OCI-LY3 (cell line): ENCODE measurements around the gene FAM3A.

Experiments used
- EZH2phosphoT487 ChIP-seq: fragments of 200-600 bp; shearing (Covaris generic); IDR thresholded peaks from 2 replicates; pipeline ENCODE4 v1.6.1; 2018; ENCODE audit warnings: antibody characterized with exemption, mixed run types, low read depth
- TF ChIP-seq, protein P1 (sequence below): fragments of 200-600, 300-600 bp; sonication (generic); IDR thresholded peaks from 2 replicates; pipeline ENCODE4 v1.5.1; 2014; ENCODE audit warnings: antibody characterized with exemption, low read length, low read depth

- TF ChIP-seq, protein P1, sequence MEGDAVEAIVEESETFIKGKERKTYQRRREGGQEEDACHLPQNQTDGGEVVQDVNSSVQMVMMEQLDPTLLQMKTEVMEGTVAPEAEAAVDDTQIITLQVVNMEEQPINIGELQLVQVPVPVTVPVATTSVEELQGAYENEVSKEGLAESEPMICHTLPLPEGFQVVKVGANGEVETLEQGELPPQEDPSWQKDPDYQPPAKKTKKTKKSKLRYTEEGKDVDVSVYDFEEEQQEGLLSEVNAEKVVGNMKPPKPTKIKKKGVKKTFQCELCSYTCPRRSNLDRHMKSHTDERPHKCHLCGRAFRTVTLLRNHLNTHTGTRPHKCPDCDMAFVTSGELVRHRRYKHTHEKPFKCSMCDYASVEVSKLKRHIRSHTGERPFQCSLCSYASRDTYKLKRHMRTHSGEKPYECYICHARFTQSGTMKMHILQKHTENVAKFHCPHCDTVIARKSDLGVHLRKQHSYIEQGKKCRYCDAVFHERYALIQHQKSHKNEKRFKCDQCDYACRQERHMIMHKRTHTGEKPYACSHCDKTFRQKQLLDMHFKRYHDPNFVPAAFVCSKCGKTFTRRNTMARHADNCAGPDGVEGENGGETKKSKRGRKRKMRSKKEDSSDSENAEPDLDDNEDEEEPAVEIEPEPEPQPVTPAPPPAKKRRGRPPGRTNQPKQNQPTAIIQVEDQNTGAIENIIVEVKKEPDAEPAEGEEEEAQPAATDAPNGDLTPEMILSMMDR, result no peak
- no peak for TF ChIP-seq EZH2phosphoT487
Observed at GRCh38 chrX:154509455-154509854, 6.6 kb downstream of the FAM3A start.
